ENCODE results near the gene FEZF2. TPM values are rescaled to one million over a fixed set of nuclear protein-coding genes. Genes with fewer than 3 reads are reported as not detected.

The FEZF2 gene
- total RNA-seq, 2 experiments from 2014 or later: not detected

DNA sequence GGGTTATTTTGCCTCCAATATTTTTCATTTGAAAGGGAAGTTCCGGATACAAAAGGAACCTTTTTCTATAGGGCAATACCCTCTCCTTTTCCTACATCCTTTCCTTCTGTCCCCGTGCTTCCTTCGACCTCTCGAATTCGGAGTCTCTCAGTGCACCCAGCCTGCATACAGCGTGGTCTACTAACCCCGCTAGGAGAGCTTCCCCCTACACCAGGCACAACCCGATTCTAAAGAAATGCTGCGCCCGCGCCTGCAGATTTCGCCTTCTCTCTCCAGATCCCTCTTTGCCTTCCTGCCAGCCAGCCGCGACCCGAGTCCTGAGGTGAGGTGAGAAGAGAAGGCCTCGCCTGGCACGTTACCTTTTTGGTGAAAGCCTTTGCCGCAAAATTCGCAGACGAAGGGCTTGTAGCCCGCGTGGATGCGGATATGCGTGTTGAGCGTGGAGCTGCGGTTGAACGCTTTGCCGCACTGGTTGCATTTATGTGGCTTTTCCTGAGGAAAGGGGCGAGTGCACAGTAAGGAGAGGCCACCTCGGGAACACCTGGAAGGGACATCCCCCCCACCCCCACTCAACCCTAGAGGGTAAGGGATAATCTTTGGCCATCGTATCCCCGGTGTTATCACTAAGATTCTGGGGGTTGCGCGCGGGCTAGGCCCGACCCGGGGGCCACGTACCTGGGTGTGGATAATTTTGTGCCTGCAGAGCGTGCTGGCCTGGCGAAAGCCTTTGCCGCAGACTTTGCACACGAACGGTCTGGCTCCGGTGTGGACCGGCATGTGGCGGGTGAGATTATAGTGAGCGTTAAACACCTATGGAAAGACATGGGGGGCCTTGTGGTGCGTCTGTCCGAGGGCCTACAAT is 2.3 kb downstream of the FEZF2 start:
- ChIA-PET CTCF (no interaction called here), POLR2A (no interaction called here)
- H3K27me3 Mint-ChIP-seq (ENCODE audit: low read depth): peaks cover 83% of the 10 kb centered on the region
- H3K9me3 Mint-ChIP-seq (ENCODE audit: insufficient read depth): peaks cover 8% of the 10 kb centered on the region
- no peak for ATAC-seq
- peaks cover 16% of the 10 kb centered on the region for H3K36me3 Mint-ChIP-seq (ENCODE audit: low read depth)
- peak overlapping the region; percentile 82 for H3K27ac Mint-ChIP-seq
- peak overlapping the region; percentile 38 for H3K4me3 Mint-ChIP-seq
- H3K4me1 Mint-ChIP-seq (ENCODE audit: low read depth): peaks cover 4% of the 10 kb centered on the region
- no peak for DNase-seq

DNA sequence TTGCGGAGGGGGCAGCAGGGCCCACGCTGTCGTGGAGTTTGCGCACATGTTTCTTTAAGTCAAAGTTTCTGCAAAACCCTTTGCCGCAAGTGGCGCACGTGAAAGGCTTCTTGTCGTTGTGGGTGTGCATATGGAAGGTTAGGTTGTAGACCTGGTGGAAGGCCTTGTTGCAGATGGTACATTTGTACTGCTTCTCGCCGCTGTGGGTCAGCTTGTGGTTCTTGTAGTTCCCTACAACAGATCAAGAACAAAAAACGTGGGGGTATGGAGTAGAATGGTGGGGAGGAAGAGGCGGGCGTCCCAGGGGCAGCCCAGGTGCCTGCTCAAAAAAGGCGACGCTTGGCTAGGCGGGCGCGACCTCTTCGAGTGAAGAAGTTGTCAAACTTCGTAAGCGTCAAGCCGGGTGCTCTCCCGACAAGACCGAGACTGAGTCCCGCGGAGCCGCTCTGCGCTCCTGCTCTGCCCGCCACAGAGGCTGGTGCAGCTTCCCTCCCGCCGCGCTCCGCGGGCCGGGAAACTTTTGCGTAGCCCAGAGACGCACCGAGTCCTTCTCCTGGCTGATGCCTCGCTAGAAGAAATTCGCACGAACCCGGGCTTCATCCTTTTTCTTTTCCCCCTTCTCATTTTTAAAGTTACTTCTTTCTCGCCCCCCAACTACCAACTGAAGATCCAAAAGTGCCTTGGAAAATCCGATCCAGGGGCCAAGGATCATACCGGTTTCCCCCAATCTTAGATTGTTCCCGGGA is 3.1 kb downstream of the FEZF2 start:
- Mint-ChIP-seq H3K4me1 (ENCODE audit: low read depth) (peaks cover 4% of the 10 kb centered on the region), H3K4me3 (peak overlapping the region; percentile 40), H3K27ac (peak overlapping the region; percentile 82), H3K27me3 (ENCODE audit: low read depth) (peaks cover 83% of the 10 kb centered on the region), H3K9me3 (ENCODE audit: insufficient read depth) (peaks cover 8% of the 10 kb centered on the region), H3K36me3 (ENCODE audit: low read depth) (peaks cover 16% of the 10 kb centered on the region)
- DNase-seq: no peak
- no peak for ATAC-seq
- ChIA-PET POLR2A (no interaction called here), CTCF (no interaction called here)

DNA sequence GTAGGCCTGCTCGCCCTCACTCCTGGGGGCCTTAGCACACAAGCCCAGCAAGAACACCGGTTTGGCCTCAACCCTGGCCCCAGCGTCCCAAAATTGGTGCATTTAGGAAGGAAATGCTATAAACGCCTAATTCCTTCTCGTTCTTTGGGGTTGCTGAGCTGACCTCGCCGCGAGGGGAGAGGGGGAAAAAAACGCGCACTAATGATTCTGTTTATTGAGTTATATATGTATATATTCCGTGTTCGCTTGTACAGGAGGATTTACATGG is 3.9 kb downstream of the FEZF2 start:
- no peak for DNase-seq
- Mint-ChIP-seq H3K9me3 (ENCODE audit: insufficient read depth) (peaks cover 8% of the 10 kb centered on the region), H3K4me1 (ENCODE audit: low read depth) (peaks cover 3% of the 10 kb centered on the region), H3K27ac (no peak overlapping the region), H3K36me3 (ENCODE audit: low read depth) (peaks cover 16% of the 10 kb centered on the region), H3K4me3 (no peak overlapping the region), H3K27me3 (ENCODE audit: low read depth) (peaks cover 80% of the 10 kb centered on the region)
- CTCF ChIA-PET: interaction anchor here (0.7 kb wide), 1 partner anchor 146 kb away, joined by 3 read pairs; no protein-coding TSS in a partner anchor
- ATAC-seq: no peak
- POLR2A ChIA-PET: no interaction called here

DNA sequence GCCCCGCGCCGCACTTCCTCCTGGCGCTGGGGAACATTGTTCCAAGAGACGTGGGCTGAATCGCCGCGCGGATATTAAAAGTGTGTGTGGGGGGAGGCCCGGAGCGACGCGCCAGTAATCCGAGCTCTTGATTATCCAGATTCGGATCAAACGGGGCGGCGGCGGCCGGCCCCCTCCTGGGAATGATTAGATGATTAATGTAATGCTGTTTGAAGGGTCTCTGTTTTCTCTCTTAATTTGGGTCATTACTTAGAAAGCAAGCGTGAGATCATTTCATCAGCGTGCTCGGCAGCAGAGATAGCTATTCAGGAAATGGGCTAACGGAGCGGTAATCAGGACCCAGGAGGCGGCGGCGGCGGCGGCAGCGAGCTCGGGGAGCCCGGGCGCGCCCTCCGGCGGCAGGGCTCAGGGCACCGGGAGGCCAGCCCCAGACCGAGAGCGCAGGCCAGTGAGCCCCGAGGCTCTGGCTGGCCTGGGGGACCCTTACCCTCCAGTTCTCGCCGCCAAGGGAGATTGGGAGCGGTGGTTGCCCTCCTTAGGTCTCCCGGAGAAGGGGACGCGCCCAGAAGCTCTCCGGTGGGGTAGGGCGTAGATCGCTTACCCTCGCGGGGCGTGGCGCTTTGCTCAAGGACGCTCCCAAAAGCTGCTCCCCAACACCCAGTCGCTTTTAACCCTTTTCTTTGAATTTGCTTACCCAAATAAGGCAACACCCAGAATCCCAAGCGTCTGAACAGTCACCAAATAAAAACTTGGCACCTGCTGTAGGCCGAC is 4.5 kb downstream of the FEZF2 start:
- Mint-ChIP-seq H3K27me3 (ENCODE audit: low read depth) (peaks cover 77% of the 10 kb centered on the region), H3K4me1 (ENCODE audit: low read depth) (no peaks in the 10 kb centered on the region), H3K9me3 (ENCODE audit: insufficient read depth) (peaks cover 8% of the 10 kb centered on the region), H3K4me3 (no peak overlapping the region), H3K36me3 (ENCODE audit: low read depth) (peaks cover 16% of the 10 kb centered on the region), H3K27ac (no peak overlapping the region)
- DNase-seq (no peak), ATAC-seq (no peak)
- CTCF ChIA-PET: interaction anchor here (0.7 kb wide), 1 partner anchor 145 kb away, joined by 3 read pairs; no protein-coding TSS in a partner anchor
- POLR2A ChIA-PET: no interaction called here

DNA sequence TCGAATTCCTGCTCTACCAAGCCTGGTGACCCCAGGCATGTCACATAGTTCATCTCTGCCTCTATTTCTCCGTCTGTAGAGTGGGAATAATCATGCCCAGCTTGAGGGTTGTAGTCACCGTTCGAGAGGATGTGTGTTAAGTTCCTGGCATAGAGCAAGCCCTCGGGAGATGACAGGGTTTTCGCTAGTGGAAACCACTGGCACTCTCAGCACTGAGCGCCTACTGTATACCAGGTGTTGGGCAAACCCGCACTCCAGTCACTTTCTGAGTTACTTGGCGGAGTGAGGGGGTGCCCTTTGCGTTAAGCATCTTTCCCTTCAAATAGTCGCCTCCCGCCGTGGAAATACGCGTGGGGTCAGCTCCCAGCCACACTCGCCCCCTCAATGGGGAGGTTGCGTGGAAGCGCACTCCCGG is 5.1 kb downstream of the FEZF2 start:
- Mint-ChIP-seq H3K4me3 (no peak overlapping the region), H3K27ac (no peak overlapping the region), H3K9me3 (ENCODE audit: insufficient read depth) (peaks cover 8% of the 10 kb centered on the region), H3K27me3 (ENCODE audit: low read depth) (peaks cover 76% of the 10 kb centered on the region), H3K36me3 (ENCODE audit: low read depth) (peaks cover 16% of the 10 kb centered on the region), H3K4me1 (ENCODE audit: low read depth) (no peaks in the 10 kb centered on the region)
- ChIA-PET CTCF (no interaction called here), POLR2A (no interaction called here)
- DNase-seq: no peak
- no peak for ATAC-seq

DNA sequence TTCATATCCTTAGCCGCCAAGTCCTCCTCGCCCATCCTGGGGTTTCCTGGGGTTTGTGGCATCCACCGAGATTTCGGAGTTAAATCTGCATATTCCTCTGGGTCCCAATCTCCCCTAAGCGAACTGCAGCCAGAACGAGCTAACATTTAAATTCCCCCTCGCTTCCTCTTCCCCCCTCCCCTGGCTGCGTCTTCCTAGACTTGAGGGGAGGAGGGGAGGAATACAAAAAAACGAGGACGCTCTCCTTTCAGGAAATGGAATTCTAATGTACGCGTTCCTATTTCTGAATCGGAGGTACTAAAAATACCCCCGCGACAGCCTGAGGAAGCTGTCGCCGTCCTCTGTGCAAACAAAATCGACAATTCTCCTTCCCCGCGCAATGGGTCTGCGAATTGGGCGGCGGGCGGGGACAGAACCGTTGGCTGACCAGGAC is 5.6 kb downstream of the FEZF2 start:
- Mint-ChIP-seq H3K27ac (no peak overlapping the region), H3K27me3 (ENCODE audit: low read depth) (peaks cover 73% of the 10 kb centered on the region), H3K9me3 (ENCODE audit: insufficient read depth) (peaks cover 8% of the 10 kb centered on the region), H3K36me3 (ENCODE audit: low read depth) (peaks cover 16% of the 10 kb centered on the region), H3K4me1 (ENCODE audit: low read depth) (no peaks in the 10 kb centered on the region), H3K4me3 (no peak overlapping the region)
- ChIA-PET CTCF (no interaction called here), POLR2A (no interaction called here)
- DNase-seq (no peak), ATAC-seq (no peak)

DNA sequence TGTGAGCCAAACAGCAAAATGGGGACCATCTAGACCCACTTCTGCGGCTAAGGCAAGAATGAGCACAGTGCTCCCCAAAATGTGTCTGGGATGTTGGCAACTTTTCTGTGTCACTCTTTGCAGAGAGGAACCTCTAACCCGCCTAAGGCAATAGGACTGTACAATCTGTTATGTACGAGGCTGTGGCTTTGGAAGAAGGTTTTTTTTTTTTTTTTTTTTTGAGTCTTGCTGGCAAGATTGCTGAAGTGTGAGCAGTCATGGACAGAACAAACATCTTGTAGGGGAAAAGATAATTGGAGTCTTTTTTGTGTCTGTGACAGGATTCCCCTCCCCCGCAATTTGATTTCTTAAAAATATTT is 7.2 kb downstream of the FEZF2 start:
- Mint-ChIP-seq H3K4me1 (ENCODE audit: low read depth) (no peaks in the 10 kb centered on the region), H3K27me3 (ENCODE audit: low read depth) (peaks cover 64% of the 10 kb centered on the region), H3K36me3 (ENCODE audit: low read depth) (peaks cover 14% of the 10 kb centered on the region), H3K9me3 (ENCODE audit: insufficient read depth) (peaks cover 8% of the 10 kb centered on the region), H3K4me3 (no peak overlapping the region), H3K27ac (no peak overlapping the region)
- POLR2A ChIA-PET: no interaction called here
- ATAC-seq (no peak), DNase-seq (no peak)
- CTCF ChIA-PET: no interaction called here

DNA sequence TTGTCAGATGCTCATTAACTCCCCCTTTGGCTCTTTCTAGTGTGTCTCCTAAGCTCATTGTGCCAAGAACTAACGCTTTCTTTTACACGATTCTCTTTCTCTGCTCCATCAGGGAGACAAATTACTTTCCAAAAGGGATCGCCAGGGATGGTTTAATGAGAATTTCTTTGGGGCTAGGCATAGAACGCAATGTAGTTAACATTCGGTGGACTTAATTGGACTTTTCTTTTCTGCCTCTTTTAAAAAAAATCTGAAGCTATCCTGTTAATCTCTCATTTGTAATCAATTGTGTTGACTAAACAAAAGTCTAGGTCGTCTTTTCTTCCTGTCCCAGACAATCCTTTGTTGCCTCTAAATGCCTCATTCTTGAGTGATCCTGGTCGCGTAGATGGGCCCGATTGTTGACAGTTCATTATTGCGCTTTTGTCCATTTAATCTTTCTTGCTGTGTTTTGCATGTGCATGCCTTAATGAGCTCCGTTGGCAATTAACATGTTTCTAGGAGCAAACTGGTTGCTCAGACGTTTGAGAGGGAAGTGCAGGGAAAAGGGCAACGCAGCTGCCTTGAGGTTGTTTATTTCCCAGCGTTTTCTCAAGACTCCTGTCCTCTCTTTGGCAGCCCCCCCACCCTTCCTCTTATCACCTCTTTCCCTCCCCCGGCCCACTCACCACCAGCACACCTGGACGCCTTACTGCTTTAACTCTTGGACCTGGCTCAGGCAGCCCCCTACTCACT is 7.8 kb downstream of the FEZF2 start:
- CTCF ChIA-PET: no interaction called here
- Mint-ChIP-seq H3K9me3 (ENCODE audit: insufficient read depth) (peaks cover 8% of the 10 kb centered on the region), H3K4me3 (no peak overlapping the region), H3K27ac (no peak overlapping the region), H3K4me1 (ENCODE audit: low read depth) (no peaks in the 10 kb centered on the region), H3K27me3 (ENCODE audit: low read depth) (peaks cover 58% of the 10 kb centered on the region), H3K36me3 (ENCODE audit: low read depth) (peaks cover 8% of the 10 kb centered on the region)
- ATAC-seq: no peak
- POLR2A ChIA-PET: no interaction called here
- DNase-seq: no peak

DNA sequence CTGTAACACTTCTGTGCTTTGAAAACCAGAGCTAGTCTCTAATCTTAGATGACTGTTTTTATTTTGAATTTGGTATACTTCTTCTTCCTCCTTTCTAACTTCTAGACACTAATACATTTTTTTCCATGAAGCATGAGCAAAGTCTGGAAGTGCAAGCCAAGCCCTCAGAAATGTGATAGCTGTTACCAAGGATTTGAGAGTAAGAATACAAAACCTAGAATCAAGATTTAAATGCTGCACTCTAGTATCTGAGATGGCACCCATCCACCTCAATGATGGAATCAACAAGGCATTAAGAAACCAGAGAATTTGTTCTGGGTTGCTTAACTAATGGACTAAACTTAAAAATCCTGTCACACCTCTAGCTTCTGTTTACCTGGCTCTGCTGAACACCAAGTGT is 9.2 kb downstream of the FEZF2 start:
- Mint-ChIP-seq H3K4me1 (ENCODE audit: low read depth) (no peaks in the 10 kb centered on the region), H3K27ac (no peak overlapping the region), H3K9me3 (ENCODE audit: insufficient read depth) (peaks cover 8% of the 10 kb centered on the region), H3K4me3 (no peak overlapping the region), H3K27me3 (ENCODE audit: low read depth) (peaks cover 44% of the 10 kb centered on the region), H3K36me3 (ENCODE audit: low read depth) (peaks cover 3% of the 10 kb centered on the region)
- ChIA-PET POLR2A (no interaction called here), CTCF (no interaction called here)
- ATAC-seq (no peak), DNase-seq (no peak)

DNA sequence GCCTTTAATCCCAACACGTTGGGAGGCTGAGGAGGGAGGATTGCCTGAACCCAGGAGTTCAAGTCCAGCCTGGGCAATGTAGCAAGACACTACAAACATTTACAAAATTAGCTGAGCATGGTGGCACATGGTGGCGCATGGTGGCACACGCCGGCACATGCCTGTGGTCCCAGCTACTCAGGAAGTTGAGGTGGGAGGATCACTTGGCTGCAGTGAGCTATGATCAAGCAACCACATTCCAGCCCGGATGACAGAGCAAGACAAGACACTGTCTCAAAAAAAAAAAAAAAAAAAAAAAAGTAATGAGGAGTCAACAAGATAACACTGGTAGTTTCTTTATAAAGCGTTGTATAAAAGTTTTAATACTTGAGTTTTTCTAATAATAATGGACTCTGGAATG is 10.1 kb downstream of the FEZF2 start:
- peaks cover 4% of the 10 kb centered on the region for H3K9me3 Mint-ChIP-seq (ENCODE audit: insufficient read depth)
- CTCF ChIA-PET: no interaction called here
- DNase-seq (no peak), ATAC-seq (no peak)
- H3K4me3 Mint-ChIP-seq: no peak overlapping the region
- no peak overlapping the region for H3K27ac Mint-ChIP-seq
- H3K4me1 Mint-ChIP-seq (ENCODE audit: low read depth): no peaks in the 10 kb centered on the region
- H3K27me3 Mint-ChIP-seq (ENCODE audit: low read depth): peaks cover 37% of the 10 kb centered on the region
- POLR2A ChIA-PET: no interaction called here
- no peaks in the 10 kb centered on the region for H3K36me3 Mint-ChIP-seq (ENCODE audit: low read depth)

DNA sequence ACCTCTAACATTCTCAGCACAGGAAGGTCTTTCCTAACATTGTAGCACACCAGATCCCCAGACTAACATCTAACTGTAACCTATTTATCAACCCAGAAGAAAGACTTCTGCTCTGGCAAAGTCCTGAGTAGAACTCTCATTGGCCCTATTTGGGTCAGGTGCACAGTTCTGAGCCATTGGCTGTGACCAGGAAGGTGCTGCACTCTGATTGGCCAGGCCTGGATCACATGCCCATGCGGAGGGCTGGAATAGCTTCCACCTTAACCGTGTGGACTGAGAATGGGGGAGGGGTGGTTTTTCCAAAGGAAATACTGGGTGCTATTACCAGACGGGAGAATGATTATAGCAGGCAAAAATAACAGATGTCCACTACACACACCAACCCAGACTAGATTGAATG is 11.5 kb downstream of the FEZF2 start:
- POLR2A ChIA-PET: no interaction called here
- H3K36me3 Mint-ChIP-seq (ENCODE audit: low read depth): no peaks in the 10 kb centered on the region

DNA sequence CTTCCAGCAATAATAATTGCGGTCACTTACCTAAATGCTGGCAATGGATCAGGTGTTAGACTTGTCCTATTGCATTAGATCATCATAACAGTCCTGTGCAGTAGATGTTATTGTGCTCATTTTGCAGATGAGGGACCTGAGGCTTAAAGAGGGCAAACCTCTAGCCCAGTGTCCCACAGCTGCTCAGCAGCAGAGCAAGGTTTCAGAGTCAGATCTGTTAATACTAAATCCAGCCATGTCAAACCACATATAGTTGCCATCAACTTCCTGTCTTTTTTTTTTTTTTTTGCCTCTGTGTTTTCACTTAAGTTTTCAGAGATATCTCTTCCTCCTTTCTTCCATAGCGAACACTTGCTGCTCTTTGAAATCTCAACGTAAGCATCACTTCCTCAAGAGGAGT is 12.1 kb downstream of the FEZF2 start:
- ATAC-seq (no peak), DNase-seq (no peak)
- no peak overlapping the region for H3K4me3 Mint-ChIP-seq
- peaks cover 19% of the 10 kb centered on the region for H3K27me3 Mint-ChIP-seq (ENCODE audit: low read depth)
- H3K27ac Mint-ChIP-seq: no peak overlapping the region
- ChIA-PET POLR2A (no interaction called here), CTCF (no interaction called here)
- H3K4me1 Mint-ChIP-seq (ENCODE audit: low read depth): no peaks in the 10 kb centered on the region
- H3K36me3 Mint-ChIP-seq (ENCODE audit: low read depth): no peaks in the 10 kb centered on the region
- no peaks in the 10 kb centered on the region for H3K9me3 Mint-ChIP-seq (ENCODE audit: insufficient read depth)

More for the DNA sequence above, 11.5 kb downstream of the FEZF2 start:
- H3K4me3 Mint-ChIP-seq: no peak overlapping the region
- CTCF ChIA-PET: no interaction called here
- no peak overlapping the region for H3K27ac Mint-ChIP-seq
- peaks cover 23% of the 10 kb centered on the region for H3K27me3 Mint-ChIP-seq (ENCODE audit: low read depth)
- ATAC-seq (no peak), DNase-seq (no peak)
- H3K9me3 Mint-ChIP-seq (ENCODE audit: insufficient read depth): no peaks in the 10 kb centered on the region
- H3K4me1 Mint-ChIP-seq (ENCODE audit: low read depth): no peaks in the 10 kb centered on the region
